ENCODE results near the gene DCTPP1.

The DCTPP1 gene

DNA sequence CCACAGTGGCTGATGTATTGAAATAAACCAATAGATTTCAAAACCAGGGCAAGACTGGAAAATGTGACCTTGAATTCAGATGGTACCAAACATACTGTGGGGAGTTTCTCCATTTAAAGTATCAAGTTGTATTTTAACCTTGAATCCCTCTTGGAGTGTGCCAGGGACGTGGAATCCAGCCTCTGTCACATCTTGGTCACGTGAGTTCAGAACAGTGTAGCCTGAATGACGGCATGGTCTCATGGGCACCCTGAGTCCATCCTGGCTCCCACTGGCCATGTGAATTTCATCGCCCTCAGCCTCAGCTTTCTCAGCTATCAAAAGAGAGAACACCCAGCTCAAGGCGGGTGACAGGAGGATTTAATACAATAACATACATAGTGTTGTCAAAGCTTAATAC lies 15.7 kb downstream of the DCTPP1 start:
- no peaks in the 10 kb centered on the region for H3K27me3 ChIP-seq (ENCODE audit: control insufficient read depth in 1 of 2, insufficient read depth in 2 of 2, low read length in 2 of 2)
- peaks cover 13 to 15% of the 10 kb centered on the region in 2 donors for H3K4me1 ChIP-seq (ENCODE audit: control insufficient read depth in 1 of 2, insufficient read depth in 2 of 2, low read length in 2 of 2)
- H3K4me3 ChIP-seq (ENCODE audit: low read depth in 1 of 2, low read length in 2 of 2), result no peak overlapping the region
- H3K9me3 ChIP-seq (ENCODE audit: control insufficient read depth in 1 of 2, low read length in 2 of 2), result no peaks in the 10 kb centered on the region
- H3K27ac ChIP-seq (ENCODE audit: low read depth, low read length), result no peak overlapping the region
- no peak overlapping the region for H3K9ac ChIP-seq (ENCODE audit: low read depth in 1 of 2, low read length in 2 of 2)
- H3K36me3 ChIP-seq (ENCODE audit: control insufficient read depth in 1 of 2, insufficient read depth in 2 of 2, low read length in 2 of 2), result peaks cover 0 to 16% of the 10 kb centered on the region in 2 donors

- Histone ChIP-seq H3K4me3 (ENCODE audit: low read depth in 1 of 2, low read length in 2 of 2) (no peak overlapping the region), H3K27ac (ENCODE audit: low read depth, low read length) (no peak overlapping the region), H3K27me3 (ENCODE audit: control insufficient read depth in 1 of 2, insufficient read depth in 2 of 2, low read length in 2 of 2) (no peaks in the 10 kb centered on the region), H3K36me3 (ENCODE audit: control insufficient read depth in 1 of 2, insufficient read depth in 2 of 2, low read length in 2 of 2) (peaks cover 0 to 16% of the 10 kb centered on the region in 2 donors), H3K9ac (ENCODE audit: low read depth in 1 of 2, low read length in 2 of 2) (no peak overlapping the region), H3K9me3 (ENCODE audit: control insufficient read depth in 1 of 2, low read length in 2 of 2) (no peaks in the 10 kb centered on the region), H3K4me1 (ENCODE audit: control insufficient read depth in 1 of 2, insufficient read depth in 2 of 2, low read length in 2 of 2) (peaks cover 12 to 13% of the 10 kb centered on the region in 2 donors)
These were observed 16.6 kb downstream of the DCTPP1 start for GRCh38 chr16:30413112-30413806.

- Histone ChIP-seq H3K36me3 (ENCODE audit: control insufficient read depth in 1 of 2, insufficient read depth in 2 of 2, low read length in 2 of 2) (peaks cover 0 to 16% of the 10 kb centered on the region in 2 donors), H3K9ac (ENCODE audit: low read depth in 1 of 2, low read length in 2 of 2) (no peak overlapping the region), H3K4me1 (ENCODE audit: control insufficient read depth in 1 of 2, insufficient read depth in 2 of 2, low read length in 2 of 2) (peaks cover 9 to 17% of the 10 kb centered on the region in 2 donors), H3K27ac (ENCODE audit: low read depth, low read length) (no peak overlapping the region), H3K4me3 (ENCODE audit: low read depth in 1 of 2, low read length in 2 of 2) (no peak overlapping the region), H3K27me3 (ENCODE audit: control insufficient read depth in 1 of 2, insufficient read depth in 2 of 2, low read length in 2 of 2) (no peaks in the 10 kb centered on the region), H3K9me3 (ENCODE audit: control insufficient read depth in 1 of 2, low read length in 2 of 2) (no peaks in the 10 kb centered on the region)
These were observed 20.4 kb downstream of the DCTPP1 start for GRCh38 chr16:30409125-30410060.

DNA sequence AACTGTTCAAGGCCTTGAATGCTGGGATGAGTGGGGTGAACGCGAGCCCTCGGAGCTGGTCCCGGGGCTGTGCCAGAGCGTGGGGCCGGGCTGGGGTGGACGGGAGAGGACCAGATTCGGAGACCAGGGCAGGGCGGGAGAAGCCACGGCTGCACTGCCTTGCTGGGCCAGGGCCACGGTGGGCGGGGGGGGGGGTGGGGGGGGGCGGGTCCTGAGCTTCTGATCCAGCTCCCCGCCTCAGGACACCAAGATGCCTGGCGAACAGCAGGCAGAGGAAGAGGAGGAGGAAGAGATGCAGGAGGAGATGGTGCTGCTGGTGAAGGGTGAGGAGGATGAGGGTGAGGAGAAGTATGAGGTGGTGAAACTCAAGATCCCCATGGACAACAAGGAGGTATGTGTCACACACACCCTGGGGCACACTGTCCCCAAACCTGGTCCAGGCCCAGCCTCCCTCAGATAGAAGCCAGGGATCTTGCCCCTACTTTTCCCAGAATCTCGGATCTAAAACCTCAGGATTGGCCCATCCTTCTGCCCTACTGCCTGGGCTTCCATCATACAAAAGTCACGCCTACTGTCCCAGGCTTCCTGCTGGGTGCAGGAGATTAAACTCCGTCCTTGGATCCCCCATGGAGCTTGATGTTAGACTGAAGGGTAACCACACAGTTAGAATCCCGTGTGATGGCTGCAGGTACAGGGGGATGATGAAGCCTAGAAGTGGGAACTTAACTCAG lies 21.9 kb downstream of the DCTPP1 start:
- H3K4me1 ChIP-seq (ENCODE audit: control insufficient read depth in 1 of 2, insufficient read depth in 2 of 2, low read length in 2 of 2), result peaks cover 9 to 17% of the 10 kb centered on the region in 2 donors
- H3K4me3 ChIP-seq (ENCODE audit: low read depth in 1 of 2, low read length in 2 of 2), result peak overlapping the region; percentile 57 to 80
- peak overlapping the region; percentile 52 for H3K27ac ChIP-seq (ENCODE audit: low read depth, low read length)
- no peaks in the 10 kb centered on the region for H3K9me3 ChIP-seq (ENCODE audit: control insufficient read depth in 1 of 2, low read length in 2 of 2)
- peaks cover 0 to 11% of the 10 kb centered on the region in 2 donors for H3K36me3 ChIP-seq (ENCODE audit: control insufficient read depth in 1 of 2, insufficient read depth in 2 of 2, low read length in 2 of 2)
- no peaks in the 10 kb centered on the region for H3K27me3 ChIP-seq (ENCODE audit: control insufficient read depth in 1 of 2, insufficient read depth in 2 of 2, low read length in 2 of 2)
- H3K9ac ChIP-seq (ENCODE audit: low read depth in 1 of 2, low read length in 2 of 2), result peak overlapping the region; percentile 20 to 63

GRCh38 chr16:30407102-30407803 lies 22.6 kb downstream of the DCTPP1 start, which contains the start of gene ZNF771:
ZNF771 (plus strand) TSS chr16:30407606; CDS start chr16:30408054, 448 bp downstream.
- Histone ChIP-seq H3K36me3 (ENCODE audit: control insufficient read depth in 1 of 2, insufficient read depth in 2 of 2, low read length in 2 of 2) (peaks cover 0 to 9% of the 10 kb centered on the region in 2 donors), H3K9ac (ENCODE audit: low read depth in 1 of 2, low read length in 2 of 2) (peak within 1 kb of the TSS; percentile 51 to 63), H3K27me3 (ENCODE audit: control insufficient read depth in 1 of 2, insufficient read depth in 2 of 2, low read length in 2 of 2) (no peaks in the 10 kb centered on the region), H3K9me3 (ENCODE audit: control insufficient read depth in 1 of 2, low read length in 2 of 2) (no peaks in the 10 kb centered on the region), H3K27ac (ENCODE audit: low read depth, low read length) (peak within 1 kb of the TSS; percentile 71), H3K4me3 (ENCODE audit: low read depth in 1 of 2, low read length in 2 of 2) (peak within 1 kb of the TSS; percentile 57 to 80), H3K4me1 (ENCODE audit: control insufficient read depth in 1 of 2, insufficient read depth in 2 of 2, low read length in 2 of 2) (peaks cover 9 to 17% of the 10 kb centered on the region in 2 donors)

DNA sequence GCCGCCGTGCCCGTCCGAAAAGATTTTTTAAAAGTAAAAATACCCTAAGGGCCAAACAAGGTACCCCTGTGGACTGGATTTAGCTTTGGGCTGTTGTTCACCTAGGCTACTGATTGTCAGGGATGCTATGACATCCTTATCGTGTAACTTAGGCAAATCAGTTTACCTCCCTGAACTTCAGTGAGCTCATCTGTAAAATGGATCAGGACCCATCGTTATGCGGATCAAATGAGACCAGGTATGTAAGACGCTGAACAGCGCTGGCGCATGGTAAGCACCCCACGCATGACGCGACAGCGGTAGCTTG lies 23.1 kb downstream of the DCTPP1 start:
- Histone ChIP-seq H3K4me3 (ENCODE audit: low read depth in 1 of 2, low read length in 2 of 2) (peak overlapping the region; percentile 57 to 80), H3K9me3 (ENCODE audit: control insufficient read depth in 1 of 2, low read length in 2 of 2) (no peaks in the 10 kb centered on the region), H3K9ac (ENCODE audit: low read depth in 1 of 2, low read length in 2 of 2) (peak overlapping the region; percentile 38 to 51), H3K27me3 (ENCODE audit: control insufficient read depth in 1 of 2, insufficient read depth in 2 of 2, low read length in 2 of 2) (no peaks in the 10 kb centered on the region), H3K27ac (ENCODE audit: low read depth, low read length) (no peak overlapping the region), H3K4me1 (ENCODE audit: control insufficient read depth in 1 of 2, insufficient read depth in 2 of 2, low read length in 2 of 2) (peaks cover 9 to 17% of the 10 kb centered on the region in 2 donors), H3K36me3 (ENCODE audit: control insufficient read depth in 1 of 2, insufficient read depth in 2 of 2, low read length in 2 of 2) (peaks cover 0 to 6% of the 10 kb centered on the region in 2 donors)

- peaks cover 0 to 13% of the 10 kb centered on the region in 2 donors for H3K36me3 ChIP-seq (ENCODE audit: control insufficient read depth in 1 of 2, insufficient read depth in 2 of 2, low read length in 2 of 2)
- no peaks in the 10 kb centered on the region for H3K9me3 ChIP-seq (ENCODE audit: control insufficient read depth in 1 of 2, low read length in 2 of 2)
- H3K4me1 ChIP-seq (ENCODE audit: control insufficient read depth in 1 of 2, insufficient read depth in 2 of 2, low read length in 2 of 2), result peaks cover 0 to 23% of the 10 kb centered on the region in 2 donors
- no peaks in the 10 kb centered on the region for H3K27me3 ChIP-seq (ENCODE audit: control insufficient read depth in 1 of 2, insufficient read depth in 2 of 2, low read length in 2 of 2)
- no peak overlapping the region for H3K4me3 ChIP-seq (ENCODE audit: low read depth in 1 of 2, low read length in 2 of 2)
- H3K27ac ChIP-seq (ENCODE audit: low read depth, low read length), result no peak overlapping the region
- no peak overlapping the region for H3K9ac ChIP-seq (ENCODE audit: low read depth in 1 of 2, low read length in 2 of 2)
These were observed 27.9 kb downstream of the DCTPP1 start for GRCh38 chr16:30401768-30402425.

GRCh38 chr16:30399435-30400186 lies 30.2 kb downstream of the DCTPP1 start:
- H3K27ac ChIP-seq (ENCODE audit: low read depth, low read length), result no peak overlapping the region
- peaks cover 0 to 13% of the 10 kb centered on the region in 2 donors for H3K36me3 ChIP-seq (ENCODE audit: control insufficient read depth in 1 of 2, insufficient read depth in 2 of 2, low read length in 2 of 2)
- H3K4me3 ChIP-seq (ENCODE audit: low read depth in 1 of 2, low read length in 2 of 2), result peak overlapping the region; percentile 78 to 79
- H3K4me1 ChIP-seq (ENCODE audit: control insufficient read depth in 1 of 2, insufficient read depth in 2 of 2, low read length in 2 of 2), result peaks cover 9 to 32% of the 10 kb centered on the region in 2 donors
- H3K9me3 ChIP-seq (ENCODE audit: control insufficient read depth in 1 of 2, low read length in 2 of 2), result no peaks in the 10 kb centered on the region
- peak overlapping the region; percentile 68 to 69 for H3K9ac ChIP-seq (ENCODE audit: low read depth in 1 of 2, low read length in 2 of 2)
- no peaks in the 10 kb centered on the region for H3K27me3 ChIP-seq (ENCODE audit: control insufficient read depth in 1 of 2, insufficient read depth in 2 of 2, low read length in 2 of 2)
